Right atrium auricular region (tissue), 2 donors: ENCODE measurements around the gene SYNM. TPM values are rescaled to one million over a fixed set of nuclear protein-coding genes. Genes with fewer than 3 reads are reported as not detected.

Experiments used
- DNase-seq: peaks from one replicate; pipeline ENCODE4 v3.0.0-alpha.2; 2019; ENCODE audit warnings: low spot score
- H3K27ac ChIP-seq, 2 donors: fragments of 200-600 bp; sonication (generic); 1 replicate in 1 of 2; 2 replicates in 1 of 2; pipeline ENCODE4 v1.5.1; 2016 to 2019
- H3K27me3 ChIP-seq, 2 donors: fragments of 200-600 bp; sonication (generic); one replicate each; pipeline versions ENCODE4 v1.5.1 to v1.6.0; 2017 to 2019
- H3K36me3 ChIP-seq: fragments of 200-600 bp; sonication (generic); one replicate; pipeline ENCODE4 v1.5.1; 2016
- H3K4me1 ChIP-seq, 2 donors: fragments of 200-600 bp; sonication (generic); one replicate each; pipeline versions ENCODE4 v1.5.1 to v1.6.0; 2017 to 2019
- H3K4me3 ChIP-seq, 2 donors: fragments of 200-600 bp; sonication (generic); 1 replicate in 1 of 2; 2 replicates in 1 of 2; pipeline ENCODE4 v1.5.1; 2017 to 2019; ENCODE audit warnings: mild to moderate bottlenecking in 1 of 2, moderate library complexity in 1 of 2
- H3K9me3 ChIP-seq, 2 donors: fragments of 200-600 bp; sonication (generic); one replicate each; pipeline ENCODE4 v1.5.1; 2019
- CTCF ChIP-seq, 2 donors: fragments of 200-600 bp; sonication (generic); IDR thresholded peaks; one replicate each; pipeline ENCODE4 v1.5.1; 2019; ENCODE audit warnings: antibody characterized with exemption in 2 of 2
- total RNA-seq, 2 donors: library from RNA; depleted of rRNA; stranded (reverse); fragments of >200 nt; gene quantifications; one replicate each; pipeline ENCODE4 v1.1.0, GENCODE V29; 2016

Gene SYNM
- total RNA-seq, 2 donors from 2014 or later: 211 to 258 TPM

GRCh38 chr15:99082798-99083197, 22.1 kb upstream of the SYNM start:
- Histone ChIP-seq H3K27me3 (no peaks in the 10 kb centered on the region), H3K36me3 (no peaks in the 10 kb centered on the region), H3K4me3 (no peak overlapping the region), H3K27ac (no peak overlapping the region), H3K4me1 (no peaks in the 10 kb centered on the region), H3K9me3 (peaks cover 0 to 7% of the 10 kb centered on the region in 2 donors)
- DNase-seq: no peak
- no peak for TF ChIP-seq CTCF (IDR thresholded peaks at IDR 0.05)

GRCh38 chr15:99084965-99085364, 19.9 kb upstream of the SYNM start:
- no peak overlapping the region for H3K27ac ChIP-seq
- no peaks in the 10 kb centered on the region for H3K27me3 ChIP-seq
- peaks cover 0 to 7% of the 10 kb centered on the region in 2 donors for H3K9me3 ChIP-seq
- H3K4me1 ChIP-seq: no peaks in the 10 kb centered on the region
- DNase-seq: no peak
- H3K36me3 ChIP-seq: no peaks in the 10 kb centered on the region
- TF ChIP-seq CTCF (IDR thresholded peaks at IDR 0.05): no peak
- H3K4me3 ChIP-seq: no peak overlapping the region

GRCh38 chr15:99085413-99086326, 19.2 kb upstream of the SYNM start:
- H3K4me3 ChIP-seq: no peak overlapping the region
- no peaks in the 10 kb centered on the region for H3K27me3 ChIP-seq
- no peak for TF ChIP-seq CTCF (IDR thresholded peaks at IDR 0.05)
- no peaks in the 10 kb centered on the region for H3K36me3 ChIP-seq
- peaks cover 0 to 7% of the 10 kb centered on the region in 2 donors for H3K9me3 ChIP-seq
- H3K4me1 ChIP-seq: no peaks in the 10 kb centered on the region
- H3K27ac ChIP-seq: no peak overlapping the region
- DNase-seq: no peak

GRCh38 chr15:99086327-99086667, 18.6 kb upstream of the SYNM start:
- no peaks in the 10 kb centered on the region for H3K27me3 ChIP-seq
- no peaks in the 10 kb centered on the region for H3K36me3 ChIP-seq
- H3K27ac ChIP-seq: no peak overlapping the region
- TF ChIP-seq CTCF (IDR thresholded peaks at IDR 0.05): no peak
- DNase-seq: peak; percentile 11
- H3K9me3 ChIP-seq: peaks cover 0 to 7% of the 10 kb centered on the region in 2 donors
- H3K4me3 ChIP-seq: no peak overlapping the region
- H3K4me1 ChIP-seq: no peaks in the 10 kb centered on the region

- TF ChIP-seq CTCF (IDR thresholded peaks at IDR 0.05): no peak
Measured at GRCh38 chr15:99087405-99087943, 17.4 kb upstream of the SYNM start.

More at GRCh38 chr15:99087405-99087943, 17.4 kb upstream of the SYNM start:
- Histone ChIP-seq H3K36me3 (no peaks in the 10 kb centered on the region), H3K27me3 (no peaks in the 10 kb centered on the region), H3K4me1 (no peaks in the 10 kb centered on the region), H3K9me3 (peaks cover 0 to 7% of the 10 kb centered on the region in 2 donors), H3K27ac (no peak overlapping the region), H3K4me3 (no peak overlapping the region)
- peak; percentile 47 for DNase-seq
